Measurements from ENCODE around the gene ELL2. TPM values are rescaled to one million over a fixed set of nuclear protein-coding genes. Genes with fewer than 3 reads are reported as not detected.

ELL2 gene
- total and polyA plus RNA-seq, 2 donors (not counting 1 experiment from before 2014, with no cell fraction given) = 7.2 to 27.0 TPM

- no peaks in the 10 kb centered on the region for H4K20me1 ChIP-seq (ENCODE audit: control insufficient read depth, insufficient read depth, low read length, poor library complexity, severe bottlenecking)
- H3K4me3 Mint-ChIP-seq = no peak overlapping the region
- H3K9me3 Mint-ChIP-seq (ENCODE audit: insufficient read depth) = no peaks in the 10 kb centered on the region
- H3K27me3 ChIP-seq (replicated peaks in 1 of 4; ENCODE audit: control extremely low read depth in 1 of 4, control insufficient read depth in 3 of 4, insufficient read depth in 4 of 4, low read length in 3 of 4) = no peaks in the 10 kb centered on the region
- intact Hi-C loops (cut with micrococcal nuclease) = no loop called here
- H3K4me3 ChIP-seq (ENCODE audit: control extremely low read depth in 1 of 5, extremely low read depth in 1 of 5, insufficient read depth in 1 of 5, low read depth in 2 of 5, low read length in 4 of 5) = no peak overlapping the region
- H3K4me2 ChIP-seq (replicated peaks; ENCODE audit: low read depth, low read length, poor library complexity, severe bottlenecking) = no peak overlapping the region
- H3K4me1 Mint-ChIP-seq = peaks cover 59% of the 10 kb centered on the region
- WGBS (ENCODE audit: insufficient coverage) = no CpG with 5 or more reads among the region's 1 CpG
- H3K27ac Mint-ChIP-seq = peak overlapping the region; percentile 68
- no peak overlapping the region for H2AFZ ChIP-seq (ENCODE audit: insufficient read depth, low read depth, low read length, poor library complexity, severe bottlenecking)
- POLR2A ChIA-PET = no interaction called here
- H3K36me3 ChIP-seq (replicated peaks in 1 of 2; ENCODE audit: control extremely low read depth in 1 of 2, control insufficient read depth in 1 of 2, extremely low read depth in 1 of 2, insufficient read depth in 2 of 2, low read length in 1 of 2) = no peaks in the 10 kb centered on the region
- TF ChIP-seq CTCF (IDR thresholded peaks at IDR 0.05) (no peak), EZH2 (IDR thresholded peaks at IDR 0.05; ENCODE audit: borderline replicate concordance, insufficient read depth, low read depth, low read length, poor library complexity, severe bottlenecking) (no peak)
- H3K27ac ChIP-seq (ENCODE audit: low read length in 2 of 2) = no peak overlapping the region
- H3K9ac ChIP-seq (ENCODE audit: low read length) = no peak overlapping the region
- ATAC-seq (ENCODE audit: low read depth) (no peak), DNase-seq (no peak)
- peaks cover 38% of the 10 kb centered on the region in 2 donors for H3K4me1 ChIP-seq (ENCODE audit: control insufficient read depth in 2 of 2, insufficient read depth in 2 of 2, low read length in 2 of 2)
- H3K27me3 Mint-ChIP-seq = no peaks in the 10 kb centered on the region
- H3K79me2 ChIP-seq (ENCODE audit: control insufficient read depth, insufficient read depth, low read length) = no peaks in the 10 kb centered on the region
- CTCF ChIA-PET = interaction anchor here (0.6 to 22.8 kb wide), 6 partner anchors 8 to 54 kb away, joined by 3 to 748 read pairs (median 4); partner anchors contain the start of gene GLRX
- H3K9me3 ChIP-seq (ENCODE audit: control extremely low read depth in 1 of 3, control insufficient read depth in 2 of 3, insufficient read depth in 1 of 3, low read length in 2 of 3) = no peaks in the 10 kb centered on the region
Measured at GRCh38 chr5:95838556-95838955, 123.1 kb downstream of the ELL2 start.

GRCh38 chr5:95838001-95838520, 123.6 kb downstream of the ELL2 start:
- H3K4me1 Mint-ChIP-seq = peaks cover 59% of the 10 kb centered on the region
- H3K9me3 ChIP-seq (ENCODE audit: control extremely low read depth in 1 of 3, control insufficient read depth in 2 of 3, insufficient read depth in 1 of 3, low read length in 2 of 3) = no peaks in the 10 kb centered on the region
- H3K9ac ChIP-seq (ENCODE audit: low read length) = no peak overlapping the region
- H3K27me3 Mint-ChIP-seq = no peaks in the 10 kb centered on the region
- POLR2A ChIA-PET = no interaction called here
- no peak for DNase-seq
- H3K9me3 Mint-ChIP-seq (ENCODE audit: insufficient read depth) = no peaks in the 10 kb centered on the region
- no peak overlapping the region for H3K4me3 Mint-ChIP-seq
- TF ChIP-seq CTCF (IDR thresholded peaks at IDR 0.05) = no peak
- no peak overlapping the region for H3K4me3 ChIP-seq (ENCODE audit: control extremely low read depth in 1 of 5, extremely low read depth in 1 of 5, insufficient read depth in 1 of 5, low read depth in 2 of 5, low read length in 4 of 5)
- no peaks in the 10 kb centered on the region for H3K27me3 ChIP-seq (replicated peaks in 1 of 4; ENCODE audit: control extremely low read depth in 1 of 4, control insufficient read depth in 3 of 4, insufficient read depth in 4 of 4, low read length in 3 of 4)
- ATAC-seq (ENCODE audit: low read depth) = no peak
- peak overlapping the region; percentile 68 for H3K27ac Mint-ChIP-seq
- CTCF ChIA-PET = interaction anchor here (1.3 to 22.8 kb wide), 5 partner anchors 8 to 53 kb away, joined by 3 to 748 read pairs (median 5); partner anchors contain the start of gene GLRX
- no peak overlapping the region for H3K4me2 ChIP-seq (replicated peaks; ENCODE audit: low read depth, low read length, poor library complexity, severe bottlenecking)
- H3K27ac ChIP-seq (ENCODE audit: low read length in 2 of 2) = no peak overlapping the region
- no peaks in the 10 kb centered on the region for H4K20me1 ChIP-seq (ENCODE audit: control insufficient read depth, insufficient read depth, low read length, poor library complexity, severe bottlenecking)
- H3K36me3 ChIP-seq (replicated peaks in 1 of 2; ENCODE audit: control extremely low read depth in 1 of 2, control insufficient read depth in 1 of 2, extremely low read depth in 1 of 2, insufficient read depth in 2 of 2, low read length in 1 of 2) = no peaks in the 10 kb centered on the region
- H2AFZ ChIP-seq (ENCODE audit: insufficient read depth, low read depth, low read length, poor library complexity, severe bottlenecking) = no peak overlapping the region
- H3K4me1 ChIP-seq (ENCODE audit: control insufficient read depth in 2 of 2, insufficient read depth in 2 of 2, low read length in 2 of 2) = peaks cover 35 to 36% of the 10 kb centered on the region in 2 donors
- whole genome bisulfite sequencing (ENCODE audit: insufficient coverage) = 100% methylated on average over 8 of the region's 8 CpGs
- intact Hi-C loops (cut with micrococcal nuclease) = no loop called here
- no peaks in the 10 kb centered on the region for H3K79me2 ChIP-seq (ENCODE audit: control insufficient read depth, insufficient read depth, low read length)
